ENCODE measurements around the gene PTPRT.

The PTPRT gene

DNA sequence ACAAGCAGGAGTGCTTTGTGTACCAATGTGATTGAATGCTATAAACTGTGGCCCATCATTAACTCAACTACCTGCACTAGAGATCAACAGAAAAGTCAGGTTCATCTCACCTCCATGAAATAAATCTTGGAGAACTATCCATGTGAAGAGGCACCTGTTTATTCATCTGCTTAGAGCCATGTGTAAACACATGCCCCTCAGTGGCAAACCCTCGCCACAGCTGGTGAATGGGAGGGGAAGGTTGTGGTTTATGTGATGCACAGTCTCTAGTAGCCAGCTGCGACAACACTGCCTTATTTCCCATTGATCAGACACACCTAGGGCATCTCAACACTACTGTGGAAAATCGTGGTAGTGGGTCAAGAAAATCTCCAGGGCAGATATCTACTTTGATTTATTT lies 640.2 kb downstream of the PTPRT start:
- no peak for DNase-seq (ENCODE audit: low spot score)

- DNase-seq (ENCODE audit: low spot score): no peak
Observed at GRCh38 chr20:42544926-42545325, 644.8 kb downstream of the PTPRT start.

- DNase-seq (ENCODE audit: low spot score): no peak
Observed at GRCh38 chr20:42532831-42533230, 656.9 kb downstream of the PTPRT start.

GRCh38 chr20:42531508-42531961 lies 658.2 kb downstream of the PTPRT start:
- peak; percentile 64 for DNase-seq (ENCODE audit: low spot score)

DNA sequence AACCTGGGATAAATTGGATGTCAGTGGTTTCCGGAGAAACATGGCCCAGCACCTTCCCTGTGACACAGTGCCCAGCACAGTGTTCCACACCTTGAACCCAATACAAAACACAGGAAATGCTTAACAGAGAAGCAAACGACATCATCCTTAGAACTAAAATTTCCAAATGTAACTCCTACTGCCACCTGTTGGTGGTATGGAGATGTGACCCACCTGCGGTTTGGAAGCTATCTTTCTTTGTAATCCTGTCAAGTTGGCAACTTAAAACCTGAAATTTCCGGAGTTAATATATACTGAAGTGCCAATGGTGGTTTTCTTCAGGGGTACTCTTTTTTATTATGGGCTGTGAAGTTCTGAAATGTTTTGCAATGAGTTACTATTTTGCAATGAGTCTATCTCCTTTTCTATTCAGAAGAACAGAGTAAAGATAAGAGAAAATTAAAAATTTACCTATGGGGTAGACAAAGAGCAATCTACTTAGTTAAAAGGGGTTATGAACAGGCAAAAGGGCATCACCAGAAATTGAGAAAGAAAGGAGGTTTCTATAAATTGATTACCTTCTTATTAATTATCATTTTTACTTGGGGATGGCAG lies 658.8 kb downstream of the PTPRT start:
- peak; percentile 60 for DNase-seq (ENCODE audit: low spot score)

- no peak for DNase-seq (ENCODE audit: low spot score)
Observed at GRCh38 chr20:42530191-42530590, 659.5 kb downstream of the PTPRT start.

DNA sequence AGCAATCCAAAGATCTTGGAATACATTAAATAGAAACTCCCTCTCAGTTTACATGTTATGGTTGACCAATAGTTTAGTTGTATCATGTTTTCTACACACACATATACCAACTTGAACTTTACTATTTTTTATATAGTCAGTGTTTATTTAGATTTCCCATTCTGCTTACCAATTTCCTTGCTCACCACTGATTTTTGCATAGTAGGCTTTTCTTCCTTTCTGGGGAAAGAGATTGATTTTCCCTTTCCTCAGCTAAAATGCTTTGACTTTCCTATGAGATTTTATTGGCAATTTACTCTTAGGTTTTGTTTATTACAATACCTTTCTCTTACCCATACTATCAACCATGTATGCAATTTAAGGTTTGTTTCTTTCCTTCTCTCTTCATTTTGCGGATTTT lies 665.6 kb downstream of the PTPRT start:
- no peak for DNase-seq (ENCODE audit: low spot score)

DNA sequence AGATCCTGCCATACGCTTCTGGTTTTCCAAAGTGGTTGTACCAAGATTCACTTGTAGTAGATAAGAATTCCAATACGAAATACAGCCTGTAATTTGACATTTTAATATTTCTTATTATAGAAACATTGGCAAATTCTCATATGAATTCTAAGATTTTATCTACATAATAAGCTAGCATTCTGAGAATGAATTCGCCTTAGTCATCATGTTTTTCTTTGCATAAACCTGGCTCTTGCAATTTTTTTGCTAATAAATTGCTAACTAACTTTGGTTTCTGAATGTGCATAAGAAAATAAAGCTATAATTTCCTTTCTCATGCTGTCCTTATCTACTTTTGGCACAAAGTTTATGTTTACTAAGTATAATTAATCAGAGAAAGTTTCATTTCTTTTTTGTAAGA lies 673.0 kb downstream of the PTPRT start:
- no peak for DNase-seq (ENCODE audit: low spot score)

GRCh38 chr20:42510686-42511085 lies 679.0 kb downstream of the PTPRT start:
- DNase-seq (ENCODE audit: low spot score): no peak

DNA sequence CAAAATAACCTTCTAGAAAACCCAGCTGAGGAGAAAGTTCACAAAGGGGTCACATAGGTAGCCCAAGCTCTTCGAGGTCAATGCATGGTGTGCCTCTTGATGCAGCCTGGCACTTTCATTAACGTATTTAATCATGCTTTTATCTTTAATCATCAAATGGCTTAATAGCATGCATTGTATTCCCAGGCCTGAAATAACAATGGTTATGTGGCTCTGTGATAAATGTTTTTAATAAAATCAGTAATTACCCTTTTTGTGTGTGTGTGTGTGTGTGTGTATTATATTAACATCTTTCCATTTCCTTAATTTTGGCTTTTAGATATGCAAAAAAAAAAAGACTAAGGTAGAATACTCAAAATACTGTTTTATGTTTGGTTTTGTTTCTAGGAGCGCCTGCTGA lies 681.8 kb downstream of the PTPRT start:
- no peak for DNase-seq (ENCODE audit: low spot score)

GRCh38 chr20:42506397-42506796 lies 683.3 kb downstream of the PTPRT start:
- no peak for DNase-seq (ENCODE audit: low spot score)

DNA sequence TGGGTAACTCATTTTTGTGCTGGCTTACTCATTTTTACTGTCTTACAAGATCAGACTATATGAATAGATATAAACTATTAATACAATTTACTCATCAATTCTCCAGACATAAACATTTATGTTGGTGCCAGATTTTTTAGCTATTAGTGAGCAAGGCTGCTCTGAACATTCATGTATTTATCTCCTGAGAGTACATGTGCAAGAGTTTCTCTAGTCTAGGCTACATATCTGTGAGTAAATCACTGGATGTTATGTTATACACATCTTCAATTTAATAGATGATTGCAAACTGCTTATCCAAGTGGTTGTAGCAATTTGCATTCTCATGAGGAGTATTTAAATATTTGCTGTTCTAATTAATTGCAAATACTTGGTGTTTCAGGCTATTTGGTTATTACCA lies 687.1 kb downstream of the PTPRT start:
- no peak for DNase-seq (ENCODE audit: low spot score)

GRCh38 chr20:42496595-42496994 lies 693.1 kb downstream of the PTPRT start:
- no peak for DNase-seq (ENCODE audit: low spot score)

- no peak for DNase-seq (ENCODE audit: low spot score)
Observed at GRCh38 chr20:42494290-42494689, 695.4 kb downstream of the PTPRT start.

- peak; percentile 41 for DNase-seq (ENCODE audit: low spot score)
Observed at GRCh38 chr20:42493001-42493400, 696.7 kb downstream of the PTPRT start.

DNA sequence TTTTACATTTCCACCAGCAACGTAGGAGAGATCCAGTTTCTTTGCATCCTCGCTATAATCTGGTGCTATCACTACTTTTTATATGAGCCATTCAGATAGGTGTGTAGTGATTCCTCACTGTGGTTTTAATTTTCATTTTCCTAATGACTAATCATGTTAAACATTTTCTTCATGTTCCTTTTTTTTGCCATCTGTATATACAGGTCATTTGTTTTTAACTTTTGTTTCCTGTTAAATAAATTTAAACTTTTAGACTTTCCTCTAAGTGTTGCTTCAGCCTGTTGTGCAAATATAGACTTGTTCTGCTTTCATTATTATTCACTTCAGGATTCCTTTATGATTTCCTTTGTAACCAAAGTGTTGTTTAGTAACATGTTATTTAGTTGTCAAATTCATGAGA lies 697.4 kb downstream of the PTPRT start:
- no peak for DNase-seq (ENCODE audit: low spot score)

- DNase-seq (ENCODE audit: low spot score): no peak
Observed at GRCh38 chr20:42485556-42485955, 704.1 kb downstream of the PTPRT start.

DNA sequence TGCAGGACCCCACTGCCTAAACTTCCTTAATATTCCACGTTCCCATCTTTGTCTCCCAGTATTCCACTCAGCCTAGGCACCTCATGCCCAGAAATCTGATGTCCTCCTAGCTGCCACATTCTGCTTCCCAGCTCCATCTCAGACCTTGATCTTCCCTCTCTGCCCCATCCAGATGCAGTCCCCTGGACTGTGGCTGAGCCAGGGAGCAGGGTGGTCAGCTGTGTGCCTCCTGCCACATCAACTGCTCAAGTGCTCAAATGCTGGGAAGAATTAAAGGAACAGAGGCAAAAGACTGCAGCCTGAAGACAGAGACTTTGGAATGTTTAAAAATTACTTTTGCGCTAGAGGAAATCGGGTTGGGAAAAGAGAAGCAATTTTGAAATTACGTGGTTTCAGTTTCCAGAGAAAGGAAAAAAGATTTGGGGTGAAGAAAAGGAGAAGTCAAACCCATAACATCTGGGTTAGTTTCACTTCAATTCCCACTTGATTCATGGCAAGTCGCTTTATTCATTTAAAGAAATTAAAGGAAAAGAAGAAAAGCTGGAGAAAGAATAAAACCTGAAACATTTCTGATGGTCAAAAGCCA lies 704.8 kb downstream of the PTPRT start:
- DNase-seq (ENCODE audit: low spot score): peak; percentile 7

DNA sequence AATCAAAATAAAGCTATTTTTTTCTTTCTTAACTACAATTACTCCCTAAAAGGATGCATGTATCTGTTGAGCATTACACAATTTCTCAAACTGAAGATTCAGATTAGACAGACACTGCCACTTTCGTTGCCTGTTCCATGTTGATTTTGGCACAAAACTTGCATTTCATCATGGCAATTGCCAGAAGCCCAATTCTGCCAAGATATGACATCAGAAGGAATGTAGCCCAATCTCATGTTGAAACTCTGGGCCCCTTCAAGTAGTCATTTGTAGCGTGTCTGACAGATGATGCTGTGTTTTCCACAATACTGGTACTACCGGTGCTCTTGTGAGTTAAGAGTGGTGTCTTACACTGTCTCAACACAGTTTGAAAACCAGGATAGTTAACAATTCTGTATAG lies 705.4 kb downstream of the PTPRT start:
- DNase-seq (ENCODE audit: low spot score): peak; percentile 26

DNA sequence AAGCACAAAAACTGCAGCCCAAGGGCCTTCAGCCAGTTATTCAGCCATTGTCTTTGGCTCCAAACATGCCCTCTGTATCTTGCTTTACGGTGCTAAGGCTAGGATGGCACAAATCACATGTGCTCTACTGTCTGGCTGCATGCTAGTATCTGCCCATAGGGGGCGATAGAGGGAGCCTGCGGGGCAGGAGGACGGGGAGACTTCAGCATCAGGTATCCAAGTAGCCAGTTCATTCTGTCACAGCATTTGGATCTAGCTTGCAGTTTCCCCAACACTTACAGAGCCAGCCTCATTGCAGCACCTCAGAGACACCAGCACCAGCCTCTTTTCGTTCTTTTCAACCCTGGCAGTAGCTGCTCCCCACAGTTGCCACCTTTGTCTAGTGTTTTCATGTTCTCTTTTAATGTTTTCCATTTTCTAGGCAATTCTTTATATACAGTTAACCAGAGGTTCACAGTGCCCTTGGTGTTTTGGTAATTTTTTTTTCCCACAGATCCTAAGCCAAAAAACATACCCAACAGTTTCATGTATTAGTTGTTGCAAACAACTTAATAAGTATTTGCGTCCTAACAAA lies 705.9 kb downstream of the PTPRT start:
- DNase-seq (ENCODE audit: low spot score): peak; percentile 17

DNA sequence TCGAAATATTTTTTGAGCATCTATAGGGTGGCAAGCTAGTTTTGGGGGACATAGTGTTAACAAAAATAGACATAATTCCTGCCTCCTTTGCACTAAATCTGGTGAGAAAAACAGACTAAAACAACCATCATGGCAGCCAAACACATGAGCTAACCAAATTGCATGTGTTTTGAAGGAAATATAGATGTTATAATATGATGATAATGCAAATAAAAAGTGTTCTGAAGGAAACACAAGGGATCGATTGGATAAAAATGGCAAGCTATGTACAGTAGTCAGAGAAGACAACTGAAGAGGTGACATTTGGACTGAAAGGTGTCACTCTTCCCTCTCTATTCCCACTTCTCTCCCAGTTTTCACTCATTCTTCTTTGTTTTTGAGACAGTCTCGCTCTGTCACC lies 706.9 kb downstream of the PTPRT start:
- DNase-seq (ENCODE audit: low spot score): no peak

DNA sequence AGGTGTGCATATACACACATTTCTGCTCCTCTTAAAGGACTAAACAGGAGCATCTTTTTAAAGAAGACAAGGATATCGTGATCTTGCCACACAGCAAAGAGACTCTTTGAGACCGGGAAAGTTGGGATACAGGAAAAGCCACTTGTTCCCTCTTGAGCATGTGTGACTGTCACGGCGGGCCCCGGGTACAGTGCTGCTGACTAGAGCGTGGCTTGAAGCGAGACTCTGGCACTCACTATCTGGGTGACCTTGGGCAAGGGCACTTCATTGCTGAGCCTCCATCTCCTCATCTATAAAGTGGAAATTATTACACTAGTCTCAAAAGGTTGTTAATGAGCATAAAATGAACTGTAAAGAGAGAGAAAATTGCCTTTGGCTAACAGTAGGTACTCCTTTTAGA lies 713.9 kb downstream of the PTPRT start:
- DNase-seq (ENCODE audit: low spot score): no peak

GRCh38 chr20:42474646-42475045 lies 715.1 kb downstream of the PTPRT start:
- DNase-seq (ENCODE audit: low spot score): no peak

GRCh38 chr20:42472198-42472597 lies 717.5 kb downstream of the PTPRT start:
- no peak for DNase-seq (ENCODE audit: low spot score)

Measured in Ammon's horn (tissue), 1 donor.